Stimulated activated CD4-positive, alpha-beta T cell treated with anti-CD3 and anti-CD28 coated beads, Interleukin-12 subunit alpha, Interleukin-12 subunit beta, amount 100 ng/mL, for 24 hours (primary cell): ENCODE measurements around the gene C1QL2.

ENCODE experiments used
- DNase-seq, 2 experiments: peaks; one replicate each; pipeline ENCODE4 v3.0.0-alpha.2; 2020; ENCODE audit warnings: low read depth in 2 of 2

C1QL2 gene

GRCh38 chr2:119137502-119137901 is 21.0 kb downstream of the C1QL2 start:
- no peak for DNase-seq

- DNase-seq: no peak
Observed at GRCh38 chr2:119136872-119137271, 21.7 kb downstream of the C1QL2 start.

DNA sequence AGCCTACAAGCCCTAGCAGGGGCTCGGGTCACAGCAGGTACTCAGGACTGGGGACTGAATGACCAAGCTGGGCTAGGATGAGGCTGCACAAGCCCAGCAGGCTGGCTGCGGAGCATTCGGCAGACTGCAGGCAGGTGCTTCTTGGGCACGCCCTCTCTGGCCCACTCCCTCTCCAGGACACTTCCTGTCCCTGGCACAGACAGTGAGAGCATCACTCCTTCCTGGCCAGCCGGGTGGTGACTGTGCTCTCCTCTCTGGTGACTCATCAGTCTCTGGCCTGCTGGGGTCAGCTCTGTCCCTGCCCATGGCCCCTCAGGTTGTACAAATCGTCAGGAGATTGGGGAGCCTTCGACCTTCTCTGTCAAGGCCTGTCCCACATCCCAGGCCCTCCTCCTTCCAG is 22.5 kb downstream of the C1QL2 start:
- DNase-seq: no peak

GRCh38 chr2:119134775-119135174 is 23.8 kb downstream of the C1QL2 start:
- DNase-seq: no peak

DNA sequence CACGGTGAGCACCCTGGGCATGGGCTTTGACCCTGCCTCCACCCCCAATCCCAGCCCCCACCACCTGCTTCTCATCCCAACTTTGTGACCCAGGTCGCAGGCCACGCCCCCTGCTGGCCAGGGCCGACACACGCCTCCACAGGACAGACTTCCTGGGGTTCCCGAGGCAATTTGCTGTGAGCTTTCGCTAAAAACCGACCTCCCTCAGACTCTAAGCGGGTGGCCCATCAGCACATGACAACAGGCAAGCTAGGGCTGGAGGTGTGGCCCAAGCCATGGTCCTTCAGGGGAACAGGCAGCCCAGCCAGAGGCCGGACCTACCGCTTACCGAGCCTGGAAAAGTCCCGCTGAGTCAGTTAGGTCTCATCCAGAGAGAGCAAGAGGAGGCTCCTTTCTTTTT is 31.9 kb downstream of the C1QL2 start:
- peak in 1 of 2 experiments; percentile 22 for DNase-seq

DNA sequence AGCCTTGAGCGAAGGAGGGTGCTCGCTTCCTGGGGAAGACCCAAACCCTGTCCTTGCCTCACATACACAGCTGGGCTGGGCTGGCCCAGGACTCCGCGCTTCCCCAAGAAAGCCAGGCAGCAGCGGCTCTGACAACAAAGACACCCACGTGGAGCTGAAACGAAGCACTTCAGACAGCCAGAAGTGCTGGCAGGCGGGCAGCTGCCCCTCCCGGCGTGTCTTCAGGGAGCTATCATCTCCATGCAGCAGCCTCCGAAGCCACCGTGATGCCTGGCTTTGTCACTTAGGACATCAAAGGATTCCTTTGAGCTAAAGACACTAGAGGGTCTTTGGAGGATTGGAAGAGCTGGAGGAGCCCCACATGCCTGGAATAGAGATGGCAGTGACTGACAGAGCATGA is 35.2 kb downstream of the C1QL2 start:
- DNase-seq: no peak

DNA sequence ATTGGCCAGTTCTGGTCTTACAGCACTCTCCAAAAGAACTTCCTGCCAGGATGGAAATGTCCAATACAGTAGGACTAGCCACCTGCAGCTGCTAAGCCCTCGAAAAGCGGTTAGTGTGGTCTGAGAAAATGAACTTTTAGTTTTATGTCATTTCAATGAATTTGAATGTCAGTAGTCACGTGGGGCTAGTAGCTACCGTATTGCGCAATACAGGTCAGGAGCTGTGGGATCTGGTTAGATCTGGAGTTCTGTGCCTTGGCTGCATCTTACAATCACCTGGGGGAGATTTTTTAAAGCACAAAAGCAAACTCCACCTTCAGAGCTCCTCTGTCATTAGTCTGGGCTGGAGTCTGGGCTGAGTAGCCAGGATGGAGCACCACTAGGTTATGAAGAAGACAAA is 35.9 kb downstream of the C1QL2 start:
- DNase-seq: no peak

DNA sequence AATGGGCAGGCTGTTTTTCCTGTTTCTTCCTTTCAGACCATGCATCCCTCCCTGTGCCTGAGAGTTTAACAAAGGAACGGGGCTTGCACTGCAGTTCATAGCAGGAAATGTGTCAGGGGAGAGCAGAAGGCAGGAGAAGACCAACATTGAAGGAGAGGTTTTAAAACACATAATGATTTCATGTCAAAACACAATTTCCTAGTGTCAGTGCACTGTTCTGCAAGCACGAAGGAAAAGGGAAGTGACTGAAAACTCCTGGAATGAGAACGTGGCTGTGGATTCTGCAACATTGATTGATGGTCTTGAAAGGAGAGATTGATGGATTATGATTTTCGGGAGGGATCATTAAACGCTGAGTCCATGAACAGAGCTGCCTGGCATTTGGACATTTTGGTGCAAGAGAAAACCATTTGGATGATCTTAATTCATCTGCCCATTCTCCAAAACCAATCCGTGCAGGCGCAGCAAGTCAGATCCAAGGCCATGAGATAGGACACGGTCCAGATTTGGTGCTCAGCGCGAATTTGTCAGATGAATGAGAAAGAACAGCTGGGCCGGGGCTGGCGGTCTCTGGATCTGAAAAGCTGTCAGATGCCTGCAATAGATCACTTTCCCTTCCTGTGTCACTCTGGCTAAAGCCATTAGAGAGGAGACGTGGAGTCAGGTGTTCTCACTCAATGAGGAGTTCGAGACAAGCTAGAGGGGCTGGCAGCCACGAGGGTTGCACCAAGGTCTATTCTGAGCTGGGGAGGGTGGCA is 38.4 kb downstream of the C1QL2 start:
- no peak for DNase-seq

GRCh38 chr2:119119076-119119785 is 39.3 kb downstream of the C1QL2 start:
- no peak for DNase-seq

DNA sequence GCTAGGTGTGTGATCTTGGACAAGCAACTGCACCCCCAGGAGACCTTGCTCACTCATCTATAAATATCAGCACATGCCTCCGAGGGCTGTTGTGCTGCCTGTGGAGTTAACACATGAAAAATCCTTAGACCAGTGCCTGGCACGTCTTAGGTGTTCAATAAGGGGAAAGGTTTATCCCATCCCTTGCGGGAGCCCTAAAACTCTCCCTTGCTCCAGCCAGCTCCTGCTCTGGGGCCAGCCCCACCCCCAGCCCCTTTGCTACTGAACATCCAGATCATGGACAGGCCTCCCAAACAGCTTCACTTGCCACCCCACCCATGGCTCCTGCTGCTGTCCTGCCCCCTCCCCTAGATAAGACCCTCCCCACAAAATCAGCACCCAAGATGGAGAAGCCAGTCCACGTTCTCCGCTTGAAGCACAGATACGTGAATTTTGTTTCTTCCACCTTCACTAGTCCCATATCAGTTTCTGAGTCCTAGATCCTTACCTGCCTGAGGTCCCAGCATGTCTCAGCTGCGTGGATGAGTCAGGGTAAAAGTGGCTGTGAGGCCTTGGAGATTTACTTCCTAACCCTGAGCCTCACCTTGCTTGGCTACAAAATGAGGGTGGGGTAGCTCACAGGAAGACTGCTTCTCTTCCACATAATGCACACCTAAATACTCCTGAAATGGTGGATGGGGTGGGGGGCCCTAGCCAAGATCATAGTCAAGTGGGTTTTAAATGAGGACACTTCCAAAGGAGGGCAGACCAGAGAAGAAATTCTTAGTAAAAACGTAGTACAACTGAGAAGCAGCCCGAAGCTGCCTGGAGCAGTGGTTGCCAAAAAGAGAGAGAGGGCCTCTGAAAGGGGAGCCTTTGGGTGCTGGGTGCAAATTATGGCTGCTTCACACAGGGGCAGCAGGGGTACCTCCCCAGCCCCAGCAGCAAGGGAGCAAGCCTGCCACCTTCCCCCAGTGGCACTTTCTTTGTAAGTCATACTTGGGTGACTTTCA is 40.4 kb downstream of the C1QL2 start:
- no peak for DNase-seq

DNA sequence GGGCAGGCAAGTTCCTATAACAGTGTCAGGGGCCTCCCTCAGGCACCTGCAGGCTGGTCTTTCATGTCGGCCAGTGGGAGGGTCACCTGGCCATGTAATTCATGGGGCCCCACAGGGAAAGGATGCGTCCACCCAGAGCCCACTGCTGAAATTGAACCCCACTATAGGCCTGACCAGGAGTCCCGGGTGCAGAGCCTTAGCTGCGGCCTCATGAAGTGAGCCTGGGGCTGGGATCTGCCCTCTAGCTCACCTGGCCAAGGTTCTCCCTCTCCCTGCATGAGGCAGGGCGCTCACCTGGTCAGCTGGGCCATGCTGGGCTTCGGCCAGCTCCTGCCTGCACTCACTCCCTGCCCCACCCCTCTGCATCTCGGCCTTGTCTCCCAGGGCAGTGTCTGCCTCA is 41.1 kb downstream of the C1QL2 start:
- DNase-seq: no peak

DNA sequence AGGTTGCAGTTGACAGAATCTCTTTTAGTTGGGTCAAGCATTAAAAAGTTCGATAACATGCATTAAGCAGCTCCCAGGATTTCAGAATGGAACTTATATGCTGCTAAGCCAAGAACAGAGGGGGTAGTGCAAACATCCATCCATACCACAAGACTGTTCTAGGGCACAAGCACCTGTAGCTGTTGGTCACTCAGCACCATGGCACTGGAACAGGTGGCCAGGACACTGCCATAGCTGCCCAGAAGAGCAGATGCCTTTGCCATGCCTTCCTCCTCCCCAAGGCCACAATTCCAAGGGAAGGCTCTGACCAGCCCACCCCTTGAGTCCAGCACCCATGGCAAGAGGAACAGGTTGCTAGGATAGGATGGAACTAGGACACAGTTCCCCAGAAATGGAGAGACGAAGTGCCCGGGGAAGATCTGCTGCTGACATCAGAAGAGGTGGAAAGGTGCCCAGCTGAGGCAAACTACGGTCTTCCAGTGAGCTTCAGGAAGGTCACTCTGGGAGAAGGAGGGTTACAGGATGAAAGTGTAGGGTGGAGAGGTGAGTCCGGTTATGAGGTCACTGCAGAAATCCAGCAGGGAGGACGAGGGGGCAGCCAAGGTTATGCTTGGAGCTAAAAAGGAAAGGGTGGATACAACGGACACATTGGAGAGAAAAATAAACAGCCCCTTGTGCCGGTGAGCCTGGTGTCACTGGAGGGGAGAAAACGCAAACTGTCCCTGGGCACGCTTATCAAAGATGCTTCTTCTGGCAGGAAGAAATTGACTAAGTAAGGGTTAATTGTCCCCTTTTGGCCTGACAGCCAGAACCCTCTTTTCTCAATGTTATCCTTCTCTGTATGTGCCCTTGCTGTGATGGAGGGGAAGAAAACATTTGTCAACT is 41.9 kb downstream of the C1QL2 start:
- no peak for DNase-seq

GRCh38 chr2:119114266-119114665 is 44.3 kb downstream of the C1QL2 start:
- DNase-seq: no peak

DNA sequence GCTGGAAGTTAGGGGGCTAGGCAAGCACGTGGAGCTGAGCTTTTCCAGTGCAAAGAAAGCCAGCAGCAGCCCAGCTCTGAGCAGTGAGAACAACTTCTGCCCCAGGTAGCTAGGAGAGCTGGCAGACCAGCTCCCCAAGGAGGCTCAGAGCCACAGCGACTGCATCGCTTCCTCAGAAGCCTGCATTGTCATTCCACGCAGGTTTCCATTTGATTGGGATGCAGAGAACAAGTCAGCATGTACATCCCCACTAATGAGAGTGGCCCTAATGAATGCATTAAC is 45.1 kb downstream of the C1QL2 start:
- no peak for DNase-seq

DNA sequence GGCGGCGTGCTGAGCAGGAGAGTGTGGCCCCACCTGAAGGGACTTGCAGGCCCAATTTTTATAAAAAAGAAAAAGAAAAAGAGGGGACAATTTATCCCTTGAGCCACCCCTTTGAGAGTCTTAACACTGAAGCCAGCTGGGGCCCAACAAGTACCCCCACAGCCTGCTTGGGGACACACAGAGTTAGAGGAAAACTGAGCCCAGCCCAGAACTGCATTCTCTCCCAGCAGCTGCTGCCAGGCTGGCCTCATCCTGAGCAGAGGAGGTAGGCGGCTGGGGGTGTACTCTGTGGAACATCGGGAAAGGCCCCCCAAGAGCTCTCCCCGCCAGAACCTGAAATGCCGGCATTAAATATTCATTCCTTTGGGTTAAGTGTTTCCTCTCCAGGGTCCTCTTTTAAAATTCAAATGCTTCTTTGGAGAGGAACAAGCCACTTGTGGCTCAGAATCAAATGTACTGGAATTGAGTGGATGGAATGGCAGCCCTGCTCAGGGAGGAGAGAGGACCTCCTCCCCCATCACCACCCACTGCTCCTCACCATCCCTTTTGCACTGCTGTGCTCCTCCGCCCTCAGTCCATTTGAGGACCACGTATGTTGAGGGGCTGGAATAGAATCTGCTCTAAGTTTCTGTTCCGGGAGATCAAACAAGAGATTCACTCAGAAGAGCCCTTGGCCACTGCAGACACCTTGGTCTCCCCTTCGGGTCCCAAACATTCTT is 45.6 kb downstream of the C1QL2 start:
- no peak for DNase-seq

DNA sequence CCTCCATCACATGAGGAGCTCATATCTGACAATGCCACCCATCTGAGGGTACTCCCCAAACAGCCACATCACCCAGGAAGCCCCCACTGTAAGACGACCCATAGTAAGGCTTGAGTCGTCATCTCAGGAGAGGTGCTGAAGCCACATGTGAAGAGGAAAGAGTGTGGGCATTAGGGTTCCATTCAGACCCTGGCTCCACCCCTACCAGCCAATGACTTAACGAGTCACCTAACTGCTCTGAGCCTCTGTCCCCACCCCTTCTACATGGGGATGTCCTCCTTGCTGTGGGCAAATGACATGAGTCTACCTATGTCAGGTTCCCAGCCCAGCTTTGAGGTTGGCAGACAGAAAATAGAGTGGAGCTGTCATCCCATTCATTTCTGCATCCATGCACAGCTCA is 46.3 kb downstream of the C1QL2 start:
- DNase-seq: no peak

DNA sequence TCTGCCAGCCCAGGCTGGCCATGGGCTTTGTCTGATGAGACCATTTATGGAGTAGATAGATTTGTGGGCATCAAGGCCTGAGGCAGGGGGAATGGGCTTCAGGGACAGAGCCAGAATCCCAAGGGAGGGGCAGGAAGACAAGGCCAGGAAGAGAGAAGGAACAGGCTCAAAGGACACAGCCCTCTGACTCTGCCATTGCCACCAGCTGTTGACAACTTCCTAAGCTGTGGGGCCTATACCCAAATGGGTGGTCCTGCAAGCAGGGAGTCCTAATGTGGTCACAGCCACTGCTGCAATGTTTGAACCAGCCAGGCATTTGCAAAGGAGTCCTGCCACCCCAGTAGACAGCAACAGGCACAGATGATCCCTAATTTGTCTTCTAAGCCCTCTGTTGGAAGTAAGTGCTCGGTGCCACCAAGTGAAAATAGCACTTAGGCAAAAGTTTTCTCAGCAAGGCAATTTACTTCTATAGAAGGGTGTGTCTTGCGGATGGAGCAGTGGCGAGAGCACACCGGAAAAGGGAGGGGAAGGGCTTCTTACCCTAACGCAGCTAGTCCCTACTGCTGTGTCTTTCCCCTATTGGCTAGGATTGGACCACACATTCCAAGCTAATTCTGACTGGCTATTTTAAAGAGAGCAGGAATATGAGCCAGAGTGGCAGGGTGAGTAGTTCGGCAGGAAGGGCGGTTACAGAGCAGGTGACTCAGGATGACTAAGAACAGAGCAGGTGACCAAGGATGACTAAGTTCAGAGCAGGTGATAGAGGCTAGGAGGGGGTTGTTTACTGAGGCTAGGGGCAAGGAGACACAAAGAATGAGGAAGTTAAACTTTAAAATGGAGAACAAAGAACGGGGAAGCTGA is 47.2 kb downstream of the C1QL2 start:
- no peak for DNase-seq

DNA sequence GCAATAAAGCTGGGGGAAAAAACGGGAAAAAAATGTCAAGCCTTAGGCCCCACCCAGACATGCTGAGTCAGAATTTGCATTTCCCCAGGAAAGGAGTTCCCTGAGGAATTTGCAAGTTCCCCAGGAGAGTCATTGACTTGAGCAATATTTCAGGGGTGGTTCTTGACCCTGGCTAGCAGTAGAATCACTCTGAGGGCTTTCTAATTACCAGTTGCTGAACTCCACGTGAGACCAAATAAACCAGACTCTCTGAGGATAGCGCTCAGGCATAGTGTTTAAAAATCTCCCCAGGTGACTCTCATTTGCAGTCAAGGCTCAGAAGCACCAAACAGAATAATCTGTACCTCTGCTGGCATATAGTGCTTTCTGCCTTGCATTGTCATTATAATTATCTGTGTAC is 48.7 kb downstream of the C1QL2 start:
- no peak for DNase-seq

DNA sequence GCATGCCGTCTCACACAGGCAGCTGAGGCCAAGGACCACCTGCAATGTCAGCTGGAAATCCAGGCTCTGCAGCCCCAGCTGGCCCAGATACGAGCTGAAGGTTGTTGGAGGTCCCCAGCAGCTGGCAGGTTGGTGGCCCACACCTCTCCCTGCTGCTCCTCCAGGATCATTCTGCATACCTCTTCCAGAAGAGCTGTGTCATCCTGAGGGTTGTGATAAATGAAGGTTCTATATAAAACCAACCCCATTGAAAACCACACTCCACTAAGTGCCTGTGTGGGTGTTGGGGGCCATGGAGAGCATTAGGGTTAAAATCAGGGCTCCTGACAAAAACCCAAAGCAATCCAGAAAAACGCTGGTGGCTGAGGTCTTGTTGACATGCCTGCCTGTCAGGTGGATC is 50.4 kb downstream of the C1QL2 start:
- no peak for DNase-seq
